GM18505 (cell line): Measurements from ENCODE around the gene DIRAS3.
"Not testable (repeated sequence)": the region's sequence is repeated elsewhere in the genome, so short reads cannot be mapped to it uniquely, and the experiment has no call there.

Source experiments
- ATAC-seq: cut with Tn5 transposase; IDR thresholded peaks from one replicate; pipeline ENCODE4 v1.9.1; 2021; ENCODE audit not compliant: unreplicated experiment
- POLR2A ChIP-seq: IDR thresholded peaks from 4 replicates; pipeline ENCODE4 v1.6.1; 2011; ENCODE audit warnings: borderline replicate concordance; ENCODE audit not compliant: insufficient read depth, insufficient read length; ENCODE audit errors: extremely low read depth

Gene DIRAS3

DNA sequence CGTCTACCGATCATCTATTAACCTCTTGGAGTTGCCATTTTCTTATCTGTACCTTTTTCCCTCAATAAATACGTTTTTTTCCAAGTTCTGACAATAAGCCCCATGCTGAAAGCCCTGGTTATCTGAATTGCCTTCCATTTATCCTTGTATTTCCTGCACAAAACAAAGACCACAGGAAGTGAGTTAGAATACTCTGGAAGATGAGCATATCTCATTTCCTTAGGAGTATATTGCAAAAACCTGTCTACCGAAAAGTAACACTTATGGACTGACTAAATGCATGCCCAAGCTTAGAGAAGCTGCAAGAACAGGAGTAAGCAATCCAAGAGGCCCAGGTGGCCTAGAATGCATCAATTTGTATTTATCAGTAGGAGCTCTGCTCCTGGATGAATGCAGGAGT is 39.9 kb downstream of the DIRAS3 start:
- ATAC-seq: no peak
- TF ChIP-seq POLR2A: no peak

DNA sequence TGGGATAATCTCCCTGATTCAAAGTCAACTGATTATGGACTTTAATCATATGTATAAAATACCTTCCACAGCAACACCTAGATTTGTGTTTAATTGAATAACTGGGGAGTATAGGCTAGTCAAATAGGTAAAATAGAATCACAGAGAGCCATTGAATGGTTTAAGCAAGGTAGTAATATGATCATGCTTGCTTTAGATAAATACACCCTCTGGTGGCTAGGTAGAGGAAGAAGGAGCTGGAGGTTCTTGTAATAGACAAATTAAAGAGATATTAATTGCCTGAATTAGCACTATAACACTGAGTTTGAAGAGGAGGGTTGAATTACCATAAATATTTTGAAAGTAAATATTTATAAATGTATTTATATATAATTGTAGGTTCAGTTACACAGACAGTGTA is 40.3 kb downstream of the DIRAS3 start:
- TF ChIP-seq POLR2A: no peak
- ATAC-seq: no peak

DNA sequence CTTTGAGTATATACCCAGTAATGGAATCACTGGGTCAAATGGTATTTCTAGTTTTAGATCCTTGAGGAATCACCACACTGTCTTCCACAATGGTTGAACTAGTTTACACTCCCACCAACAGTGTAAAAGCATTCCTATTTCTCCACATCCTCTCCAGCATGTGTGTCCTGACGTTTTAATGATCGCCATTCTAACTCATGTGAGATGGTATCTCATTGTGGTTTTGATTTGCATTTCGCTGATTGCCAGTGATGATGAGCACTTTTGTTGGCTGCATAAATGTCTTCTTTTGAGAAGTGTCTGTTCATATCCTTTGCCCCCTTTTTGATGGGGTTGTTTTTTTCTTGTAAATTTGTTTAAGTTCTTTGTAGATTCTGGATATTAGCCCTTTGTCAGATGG is 46.8 kb downstream of the DIRAS3 start:
- ATAC-seq: not testable (repeated sequence)

DNA sequence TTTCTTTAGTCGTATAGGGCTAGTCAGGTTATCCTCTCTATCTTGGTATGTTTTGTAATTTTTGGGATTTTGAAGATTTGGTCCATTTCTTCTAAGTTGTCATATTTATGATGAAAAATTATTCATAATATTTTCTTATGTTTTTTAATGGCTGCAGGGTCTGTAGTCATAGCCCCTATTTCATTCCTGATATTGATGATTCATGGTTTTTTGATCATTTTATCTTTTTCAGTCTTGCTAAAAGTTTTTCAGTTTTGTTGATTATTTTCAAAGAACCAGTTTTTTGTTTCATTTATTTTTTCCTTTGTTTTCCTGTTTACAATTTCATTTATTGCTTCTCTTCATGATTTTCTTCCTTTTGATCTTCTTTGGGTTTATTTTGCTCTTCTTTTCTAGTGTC is 50.2 kb downstream of the DIRAS3 start:
- no peak for TF ChIP-seq POLR2A
- ATAC-seq: no peak

DNA sequence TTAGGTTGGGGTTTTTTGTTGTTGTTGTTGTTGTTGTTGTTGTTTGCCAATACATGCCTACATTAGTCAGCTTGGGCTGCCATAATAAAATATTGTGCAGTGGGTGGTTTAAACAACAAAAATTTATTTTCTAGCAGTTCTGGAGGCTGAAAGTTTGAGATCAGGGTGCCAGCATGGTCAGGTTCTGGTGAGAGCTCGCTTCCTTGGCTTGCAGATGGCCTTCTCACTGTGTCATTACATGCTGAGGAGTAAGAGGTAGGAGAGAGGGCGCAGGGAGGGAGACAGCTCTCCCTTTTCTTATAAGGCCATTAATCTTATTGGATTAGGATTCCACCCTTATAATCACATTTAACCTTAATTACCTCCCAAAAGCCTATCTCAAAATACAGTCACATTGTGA is 52.7 kb downstream of the DIRAS3 start:
- no peak for ATAC-seq
- TF ChIP-seq POLR2A: no peak
